Globus pallidus (tissue), 1 donor: ENCODE data around the gene MYPN.
A peak's percentile ranks its signal among the peaks of the same experiment; 100 is the strongest.
"Not testable (repeated sequence)": the region's sequence is repeated elsewhere in the genome, so short reads cannot be mapped to it uniquely, and the experiment has no call there.

ENCODE experiments used
- DNase-seq: peaks from one replicate; pipeline ENCODE4 v3.0.0-alpha.2; 2015; ENCODE audit warnings: low spot score

Gene MYPN

DNA sequence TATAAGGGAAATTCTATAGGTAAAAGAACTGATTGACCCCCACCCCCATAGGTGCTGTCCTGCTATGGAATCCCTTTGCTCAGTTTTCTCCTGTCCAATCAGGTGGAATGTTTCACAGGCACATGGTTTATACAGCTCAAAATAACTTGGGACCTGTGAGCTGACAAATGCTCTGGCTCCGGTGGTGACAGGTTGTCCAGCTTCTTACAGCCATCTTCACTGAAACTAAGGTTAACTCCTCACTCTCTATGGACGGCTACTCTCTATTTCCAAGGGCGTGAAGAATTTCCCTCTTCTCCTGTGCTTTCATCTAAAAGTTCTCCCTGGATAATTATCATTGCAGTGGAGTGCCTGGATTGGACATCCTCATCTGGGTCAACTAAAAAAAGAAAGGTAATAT lies at the start of gene MYPN:
MYPN (plus strand) TSS at position 158 of the 400 bp plus-strand sequence. CDS start 11,951 bp downstream, outside the sequence.
- DNase-seq: no peak

DNA sequence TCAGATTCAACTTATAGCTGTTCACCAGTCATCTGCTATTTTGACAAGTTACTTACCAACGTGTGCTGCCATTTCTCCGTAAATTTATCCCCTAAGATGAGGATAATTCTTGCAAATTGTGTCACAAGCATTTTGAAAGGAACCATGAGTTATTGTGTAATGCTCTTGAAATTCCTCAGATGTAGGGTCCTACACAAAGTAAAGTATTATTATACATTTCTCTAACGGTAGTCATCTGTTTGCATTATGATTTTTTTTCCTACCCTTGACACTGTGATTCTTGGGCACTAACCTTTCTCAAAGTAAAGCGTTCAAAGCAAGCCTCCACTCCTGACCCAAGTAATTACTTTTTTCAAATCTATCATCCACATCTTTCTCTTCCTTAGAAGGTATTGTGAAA lies 42.3 kb upstream of the MYPN start:
- DNase-seq: no peak

GRCh38 chr10:68067508-68067907 lies 41.8 kb upstream of the MYPN start:
- DNase-seq: no peak

GRCh38 chr10:68073631-68074030 lies 35.7 kb upstream of the MYPN start:
- DNase-seq: no peak

DNA sequence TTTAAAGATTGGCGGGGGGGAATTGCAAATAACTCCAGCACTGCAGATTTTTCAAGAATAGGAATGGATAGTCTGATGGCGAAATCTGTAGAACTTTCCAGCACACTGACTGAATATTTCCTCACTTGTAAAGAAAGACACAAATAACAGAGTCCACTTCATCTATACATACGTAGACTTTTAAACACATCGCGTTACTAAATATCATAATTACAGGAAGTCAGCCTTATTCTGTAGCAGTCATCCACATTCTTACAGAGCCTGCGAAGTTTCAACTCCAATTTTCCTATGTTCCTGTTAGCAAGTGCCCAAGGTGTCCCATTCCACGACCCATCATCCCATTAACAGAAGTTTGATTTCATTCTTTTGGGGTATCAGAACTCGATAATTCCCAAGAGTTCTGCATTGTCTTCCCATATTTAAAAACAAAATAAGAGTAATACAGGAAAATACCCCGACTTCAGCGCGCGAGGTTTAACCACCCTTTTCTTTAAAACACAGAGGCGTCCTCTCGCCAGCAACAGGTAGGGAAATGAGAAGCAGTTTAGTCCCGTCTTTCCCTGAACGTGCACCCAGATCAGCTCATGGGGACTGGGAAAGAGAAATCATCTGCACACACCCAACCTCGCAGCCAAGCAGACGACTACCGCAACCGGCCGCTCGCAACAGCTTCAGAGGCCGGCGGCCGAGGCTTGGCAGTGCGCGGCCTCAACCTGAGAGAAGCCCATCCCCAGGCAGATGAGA lies 35.1 kb upstream of the MYPN start:
- peak; percentile 47 for DNase-seq

DNA sequence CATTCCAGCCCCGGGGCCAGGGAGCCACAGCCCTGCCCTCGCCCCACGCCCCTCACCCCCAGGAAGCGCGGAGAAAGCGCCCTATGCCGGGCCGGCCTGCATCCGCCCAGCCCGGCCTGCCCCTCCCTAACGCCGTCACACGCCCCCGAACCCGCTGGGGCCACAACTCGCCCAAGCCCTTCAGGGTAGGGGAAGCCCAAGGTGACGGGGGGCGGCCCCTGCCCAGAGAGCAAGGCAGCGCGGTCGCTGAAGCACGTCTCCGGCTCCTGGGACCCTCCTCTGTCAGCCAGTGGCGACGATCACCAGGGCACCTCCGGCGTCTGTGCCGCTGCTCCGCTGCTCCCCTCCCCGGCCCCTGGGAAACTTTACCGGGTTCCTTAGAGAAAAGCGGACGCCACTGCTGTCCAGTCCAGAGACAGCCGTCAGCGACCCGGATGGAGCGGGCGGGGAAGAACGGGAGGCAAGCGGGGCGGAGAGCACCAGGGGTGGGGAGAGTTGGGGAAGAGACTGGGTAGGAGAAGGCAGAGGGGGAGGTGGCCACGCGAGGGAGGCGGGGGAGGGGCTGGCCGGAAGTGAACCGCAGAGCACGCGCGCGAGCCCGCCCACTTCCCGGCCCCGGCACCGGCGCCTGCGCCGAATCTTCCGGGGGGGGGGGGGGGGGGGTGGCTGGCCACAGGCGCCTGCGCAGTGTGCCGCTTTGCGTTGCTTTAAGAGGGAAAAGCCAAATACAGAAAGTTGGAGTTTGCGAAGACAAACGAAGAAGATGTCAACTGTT lies 34.3 kb upstream of the MYPN start, which contains the start of gene HERC4:
HERC4 (minus strand) TSS at position 509 of the 775 bp plus-strand sequence. CDS start 2,175 bp downstream, outside the sequence.
- DNase-seq: peak; percentile 95

GRCh38 chr10:68075550-68076004 lies 33.7 kb upstream of the MYPN start:
- peak; percentile 7 for DNase-seq

DNA sequence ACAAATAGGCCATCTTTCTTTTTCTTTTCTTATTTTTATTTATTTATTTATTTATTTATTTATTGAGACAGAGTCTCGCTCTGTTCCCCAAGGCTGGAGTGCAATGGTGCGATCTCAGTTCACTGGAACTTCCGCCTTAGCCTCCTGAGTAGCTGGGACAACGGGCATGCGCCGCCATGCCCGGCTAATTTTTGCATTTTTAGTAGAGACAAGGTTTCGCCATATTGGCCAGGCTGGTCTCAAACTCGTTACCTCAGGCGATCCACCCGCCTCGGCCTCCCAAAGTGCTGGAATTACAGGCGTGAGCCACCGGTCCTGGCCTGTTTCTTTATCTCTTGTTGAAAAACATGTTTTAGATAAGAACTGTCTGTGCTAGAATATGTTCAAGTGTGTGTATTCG lies 33.2 kb upstream of the MYPN start:
- DNase-seq: not testable (repeated sequence)

- no peak for DNase-seq
Measured at GRCh38 chr10:68077026-68077425, 32.3 kb upstream of the MYPN start.

- DNase-seq: no peak
Measured at GRCh38 chr10:68079434-68079833, 29.9 kb upstream of the MYPN start.

- DNase-seq: no peak
Measured at GRCh38 chr10:68080853-68081431, 28.3 kb upstream of the MYPN start.

DNA sequence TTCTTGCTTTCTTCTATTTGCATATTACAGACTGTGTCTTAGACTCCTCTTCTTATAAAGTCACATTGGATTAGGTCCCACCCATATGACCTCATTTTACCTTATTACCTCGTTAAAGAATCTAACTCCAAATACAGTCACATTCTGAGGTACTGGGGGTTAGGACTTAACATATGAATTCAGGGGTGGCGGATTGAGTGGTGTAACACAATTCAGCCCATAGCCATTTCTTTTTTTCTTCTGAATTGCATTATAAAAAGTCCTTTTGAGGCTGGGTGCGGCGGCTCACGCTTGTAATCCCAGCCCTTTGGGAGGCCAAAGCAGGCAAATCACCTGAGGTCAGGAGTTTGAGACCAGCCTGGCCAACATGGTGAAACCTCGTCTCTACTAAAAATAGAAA lies 27.4 kb upstream of the MYPN start:
- DNase-seq: no peak

DNA sequence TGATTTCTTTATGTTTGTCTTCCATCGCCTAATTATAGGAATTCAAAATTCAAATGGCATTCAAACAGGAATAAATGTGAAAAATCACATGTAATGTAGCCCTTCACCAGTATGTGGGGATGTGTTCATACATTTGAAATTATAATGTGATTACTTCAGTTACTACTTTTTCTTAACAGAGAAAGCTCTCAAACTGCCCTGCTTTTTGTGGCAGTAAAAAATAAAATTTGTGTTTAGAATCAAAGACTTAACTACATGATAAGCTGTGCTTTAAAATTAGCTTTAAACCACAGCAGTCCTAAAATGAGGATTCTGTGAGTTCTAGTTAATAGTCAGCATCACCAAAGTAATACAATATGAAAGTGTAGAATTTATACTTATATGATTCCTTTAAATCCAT lies 26.4 kb upstream of the MYPN start:
- DNase-seq: peak; percentile 20

GRCh38 chr10:68083953-68084352 lies 25.3 kb upstream of the MYPN start:
- no peak for DNase-seq

DNA sequence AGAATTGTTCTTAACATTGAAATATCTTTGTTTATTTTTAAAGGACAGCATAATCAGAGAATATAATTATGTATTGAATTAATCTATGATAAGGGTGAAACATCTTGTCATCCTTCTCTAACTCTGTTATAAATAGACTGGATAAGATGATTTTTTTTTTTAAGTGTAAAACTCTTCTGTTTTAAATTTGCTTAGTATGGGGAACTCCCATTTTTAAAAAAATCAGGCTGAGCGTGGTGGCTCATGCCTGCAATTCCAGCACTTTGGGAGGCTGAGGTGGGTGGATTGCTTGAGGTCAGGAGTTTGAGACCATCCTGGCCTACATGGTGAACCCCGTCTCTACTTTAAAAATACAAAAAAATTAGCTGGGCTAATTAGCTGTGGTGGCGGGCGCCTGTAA lies 24.8 kb upstream of the MYPN start:
- no peak for DNase-seq

GRCh38 chr10:68086011-68086410 lies 23.3 kb upstream of the MYPN start:
- no peak for DNase-seq

DNA sequence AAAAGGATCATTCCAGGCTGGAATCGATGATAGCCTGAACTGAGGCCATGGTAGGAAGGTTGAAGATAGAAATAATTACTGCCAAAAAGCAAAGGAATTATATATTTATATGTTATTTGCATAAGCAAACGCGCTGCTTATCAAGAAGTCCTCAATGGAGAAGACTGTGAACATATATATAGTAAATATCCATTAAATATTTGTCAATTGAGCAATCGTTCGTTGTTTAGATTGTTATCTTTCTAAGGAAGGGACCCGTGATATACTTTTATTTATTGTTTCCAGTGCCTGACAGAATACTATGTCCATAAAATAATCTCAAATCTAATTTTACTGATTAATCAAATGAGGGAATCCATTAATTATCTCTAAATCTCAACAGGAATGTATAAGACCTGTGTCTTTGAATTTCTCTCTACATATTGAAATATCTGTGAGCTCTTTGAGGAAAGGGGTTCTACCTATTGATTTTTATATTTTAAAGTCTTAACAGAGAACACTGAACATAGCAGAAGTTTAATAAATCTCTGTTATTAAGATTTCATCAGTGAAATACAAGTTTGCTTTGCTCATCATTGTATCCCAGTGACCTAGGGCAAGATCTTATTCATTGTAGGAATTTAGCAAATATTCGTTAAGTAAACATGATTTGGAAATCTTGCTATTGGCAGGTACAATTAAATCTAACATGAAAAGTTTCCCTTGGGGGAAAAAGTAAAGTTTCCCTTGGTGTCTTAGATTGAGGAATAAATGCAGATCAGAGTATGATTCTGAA lies 22.2 kb upstream of the MYPN start:
- no peak for DNase-seq

DNA sequence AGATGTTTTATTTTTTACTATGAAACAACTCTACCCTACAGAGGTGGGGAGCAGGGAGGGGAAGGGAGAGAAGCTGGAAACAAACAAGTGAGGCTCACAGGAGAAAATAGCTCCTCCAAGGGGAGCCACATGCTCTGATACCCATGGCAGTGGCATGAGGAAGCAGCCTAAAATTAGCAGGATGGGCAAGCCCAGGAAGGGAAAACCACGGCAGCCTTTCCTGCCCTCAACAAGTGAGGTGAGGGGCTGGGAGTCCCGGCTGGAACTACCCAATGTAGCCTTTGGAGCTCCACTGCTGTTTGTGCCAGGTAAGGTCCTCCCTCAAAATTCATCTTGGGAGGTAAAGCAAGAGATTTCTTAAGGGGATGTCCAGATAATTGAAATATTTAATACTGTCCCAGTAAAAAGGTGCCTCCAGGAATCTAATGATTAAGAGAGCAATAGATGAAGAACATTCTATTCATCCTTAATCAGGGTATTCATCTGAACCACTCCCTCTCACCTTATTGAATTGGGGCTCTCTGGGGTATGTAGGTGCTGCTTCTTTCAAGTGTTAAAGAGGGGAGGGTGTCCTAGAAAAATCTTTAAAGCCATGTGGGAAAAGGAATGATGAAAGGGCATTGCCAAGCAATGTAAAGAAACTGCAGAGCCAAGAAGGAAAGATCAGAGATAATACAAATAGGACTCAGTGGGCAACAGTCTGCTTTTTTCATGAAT lies 21.4 kb upstream of the MYPN start:
- DNase-seq: no peak

DNA sequence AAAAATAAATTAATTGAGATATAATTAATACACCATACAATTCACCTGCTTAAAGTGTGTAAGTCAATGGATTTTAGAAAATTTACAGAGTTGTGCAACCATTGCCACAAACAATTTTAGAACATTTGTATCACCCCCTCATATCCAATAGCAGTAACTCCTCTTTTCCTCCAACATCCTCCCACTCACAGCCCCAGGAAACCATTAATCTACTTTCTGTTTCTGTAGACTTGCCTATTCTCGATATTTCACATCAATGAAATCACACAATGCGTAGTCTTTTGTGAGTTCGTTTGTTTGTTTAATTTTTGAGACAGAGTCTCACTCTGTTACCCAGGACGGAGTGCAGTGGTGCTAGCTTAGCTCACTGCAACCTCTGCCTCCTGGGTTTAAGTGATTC lies 20.5 kb upstream of the MYPN start:
- DNase-seq: no peak

- no peak for DNase-seq
Measured at GRCh38 chr10:68090586-68090985, 18.7 kb upstream of the MYPN start.

DNA sequence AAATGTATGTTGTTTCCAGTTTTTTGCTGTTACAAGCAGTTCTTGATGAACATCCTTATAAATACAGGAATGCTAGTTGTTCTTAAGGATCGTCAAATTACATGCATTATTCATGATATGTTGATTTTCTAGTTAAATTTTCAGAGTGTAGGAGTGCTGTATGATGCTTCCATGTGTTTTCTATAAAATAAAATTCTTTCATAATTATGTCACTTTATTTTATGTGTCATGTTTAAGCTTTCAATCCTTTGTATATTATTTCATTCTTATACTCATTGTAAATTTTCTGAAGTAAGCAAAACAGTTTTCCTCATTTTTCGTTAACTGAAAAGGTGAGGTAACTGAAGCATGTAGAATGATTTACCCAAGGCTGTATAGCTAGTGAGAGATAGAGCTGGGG lies 16.8 kb upstream of the MYPN start:
- no peak for DNase-seq
